AG09309 (cell line): ENCODE data around the gene C20orf141.

Experiments
- DNase-seq: peaks from one replicate; pipeline ENCODE4 v3.0.0-alpha.2; 2010; ENCODE audit warnings: low read depth
- H3K4me3 ChIP-seq: 2 replicates; pipeline ENCODE4 v1.5.1; 2011; ENCODE audit warnings: mild to moderate bottlenecking, low read depth, low read length, moderate library complexity; ENCODE audit not compliant: control insufficient read depth
- CTCF ChIP-seq: IDR thresholded peaks from 2 replicates; pipeline ENCODE4 v1.5.1; 2011; ENCODE audit warnings: mild to moderate bottlenecking, low read depth, low read length, inconsistent platforms; ENCODE audit not compliant: insufficient read depth, control insufficient read depth; ENCODE audit errors: missing control alignments

C20orf141 gene

GRCh38 chr20:2799688-2800520 is 14.9 kb upstream of the C20orf141 start:
- no peak for DNase-seq
- H3K4me3 ChIP-seq = peak overlapping the region; percentile 40
- no peak for TF ChIP-seq CTCF

GRCh38 chr20:2800521-2801285 is 14.1 kb upstream of the C20orf141 start, which contains the start of gene CPXM1:
CPXM1 (minus strand) TSS chr20:2800627; CDS start chr20:2800572, 55 bp downstream.
- TF ChIP-seq CTCF = no peak
- peak within 1 kb of the TSS; percentile 40 for H3K4me3 ChIP-seq
- no peak for DNase-seq

- H3K4me3 ChIP-seq = no peak overlapping the region
- no peak for TF ChIP-seq CTCF
- no peak for DNase-seq
Measured at GRCh38 chr20:2801286-2801728, 13.5 kb upstream of the C20orf141 start.

- TF ChIP-seq CTCF = no peak
- no peak overlapping the region for H3K4me3 ChIP-seq
- no peak for DNase-seq
Measured at GRCh38 chr20:2804041-2804828, 10.6 kb upstream of the C20orf141 start.

- DNase-seq = no peak
- no peak overlapping the region for H3K4me3 ChIP-seq
Measured at GRCh38 chr20:2804852-2805688, 9.7 kb upstream of the C20orf141 start.

More at GRCh38 chr20:2804852-2805688, 9.7 kb upstream of the C20orf141 start:
- TF ChIP-seq CTCF = no peak
